ENCODE measurements around the gene ZP2. TPM values are rescaled to one million over a fixed set of nuclear protein-coding genes. Genes with fewer than 3 reads are reported as not detected.

Gene ZP2
- total and polyA plus RNA-seq, 2 of the 4 experiments (the other 2 are of a cell fraction): not detected

DNA sequence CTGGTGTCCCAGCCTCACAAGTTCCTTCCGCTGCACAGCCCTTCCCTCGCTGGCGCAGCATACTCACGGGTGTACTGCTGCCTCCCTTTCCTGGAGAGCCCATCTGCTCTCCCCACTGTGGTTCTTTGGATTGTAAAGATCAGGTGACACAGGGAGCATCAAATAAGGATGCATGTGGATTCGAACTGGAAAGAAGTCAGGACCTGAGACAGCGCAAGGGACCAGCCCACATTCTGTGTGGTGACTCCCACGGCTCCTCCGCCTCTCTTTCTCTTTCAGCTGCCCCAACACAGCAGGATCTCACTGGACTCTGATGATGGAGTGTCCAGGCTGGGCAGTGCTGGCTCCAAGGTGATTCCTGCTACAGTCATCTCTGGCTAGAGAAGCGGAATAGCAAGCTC is 44.8 kb downstream of the ZP2 start:
- Histone ChIP-seq H2BK120ac (ENCODE audit: low read depth, low read length) (peak overlapping the region; percentile 81), H2BK20ac (ENCODE audit: low read depth, low read length) (peak overlapping the region; percentile 86), H3K9ac (ENCODE audit: low read depth, low read length) (no peak overlapping the region), H3K18ac (ENCODE audit: low read depth, low read length) (peak overlapping the region; percentile 70; the same call in 1 of the 2 replicates), H3K4me2 (ENCODE audit: low read depth, low read length) (no peak overlapping the region), H3K27ac (ENCODE audit: insufficient read depth, low read length) (peak overlapping the region; percentile 50), H4K5ac (ENCODE audit: low read depth, low read length) (no peak overlapping the region), H3K14ac (replicated peaks; ENCODE audit: low read depth, low read length) (peak overlapping the region; percentile 54), H2BK15ac (ENCODE audit: low read depth, low read length) (peak overlapping the region; percentile 45; the same call in 2 of the 3 replicates), H3K4me1 (ENCODE audit: control insufficient read depth, insufficient read depth, low read length) (peaks cover 14% of the 10 kb centered on the region), H4K8ac (ENCODE audit: low read depth in 2 of 2, low read length in 2 of 2) (peak overlapping the region in 1 of 2 experiments; percentile 70; a peak in 1 of 4 replicates), H2AK5ac (ENCODE audit: low read depth, low read length) (peak overlapping the region; percentile 62), H3K23ac (ENCODE audit: low read depth, low read length) (peak overlapping the region; percentile 83; the same call in 1 of the 2 replicates), H4K20me1 (ENCODE audit: insufficient read depth, low read length) (peaks cover 17% of the 10 kb centered on the region), H2AFZ (replicated peaks; ENCODE audit: low read length, poor library complexity) (peak overlapping the region; percentile 44), H3K56ac (ENCODE audit: extremely low read depth, insufficient read depth, low read length) (no peak overlapping the region), H2BK5ac (ENCODE audit: low read depth, low read length, poor library complexity, severe bottlenecking) (peak overlapping the region; percentile 88), H4K91ac (ENCODE audit: insufficient read depth, low read depth, low read length) (peak overlapping the region; percentile 53), H3K9me3 (ENCODE audit: control insufficient read depth, insufficient read depth, low read length) (no peaks in the 10 kb centered on the region), H3K79me1 (ENCODE audit: low read depth in 1 of 2, low read length in 2 of 2) (peaks cover 6 to 38% of the 10 kb centered on the region in 2 experiments; a peak in 3 of 4 replicates), H3K4me3 (ENCODE audit: insufficient read depth, low read depth, low read length) (no peak overlapping the region), H3K36me3 (ENCODE audit: control insufficient read depth, insufficient read depth, low read length) (peaks cover 36% of the 10 kb centered on the region), H3K4ac (ENCODE audit: low read depth, low read length) (peak overlapping the region; percentile 93), H2AK9ac (replicated peaks; ENCODE audit: low read depth, low read length, poor library complexity) (peak overlapping the region; percentile 53), H3K9me1 (ENCODE audit: insufficient read depth, low read length) (peaks cover 26% of the 10 kb centered on the region), H3K27me3 (ENCODE audit: control insufficient read depth, insufficient read depth, low read length) (no peaks in the 10 kb centered on the region)
- ChIA-PET POLR2A (ENCODE audit: unreplicated experiment) (no interaction called here), CTCF (no interaction called here)
- ATAC-seq (ENCODE audit: low read depth) (peak; percentile 35), DNase-seq (peak; percentile 52)
- 91% methylated on average over 3 of the region's 9 CpGs; no CpG with 5 or more reads in 1 of the 2 experiments for WGBS, 2 experiments (ENCODE audit: extremely low coverage in 2 of 2, insufficient read length in 1 of 2)
- in situ Hi-C loops (cut with MboI; ENCODE audit: low sequenced_read_pairs): loop anchor here (25.0 kb wide), 1 partner anchor 1171 kb away; no protein-coding TSS in a partner anchor
- dilution Hi-C loops (cut with HindIII; ENCODE audit: low sequenced_read_pairs, unreplicated experiment): no loop called here
- no TSS peak for BruUV-seq (replicated peaks)
- intact Hi-C loops (cut with micrococcal nuclease): no loop called here
- TF ChIP-seq RFX5 (IDR thresholded peaks at IDR 0.05; ENCODE audit: low read depth, low read length): no peak
